ENCODE data around the gene KAT2B. TPM values are rescaled to one million over a fixed set of nuclear protein-coding genes. Genes with fewer than 3 reads are reported as not detected.

Gene KAT2B
- total RNA-seq, 1 experiment from 2014 or later, result 45.8 TPM

- Histone ChIP-seq H3K4me3 (ENCODE audit: low read length) (no peak overlapping the region), H3K9me2 (replicated peaks; ENCODE audit: insufficient read depth, low read length) (no peaks in the 10 kb centered on the region), H3K27me3 (ENCODE audit: low read length) (no peaks in the 10 kb centered on the region), H3K9me3 (ENCODE audit: low read length) (no peaks in the 10 kb centered on the region), H3K4me2 (ENCODE audit: low read depth, low read length, poor library complexity, severe bottlenecking) (no peak overlapping the region), H3K9ac (ENCODE audit: low read length) (no peak overlapping the region), H4K20me1 (ENCODE audit: insufficient read depth, low read depth, low read length) (no peaks in the 10 kb centered on the region), H3K36me3 (ENCODE audit: insufficient read depth, low read length) (no peaks in the 10 kb centered on the region), H3K27ac (ENCODE audit: low read length) (no peak overlapping the region), H3K79me2 (ENCODE audit: low read length) (peaks cover 88% of the 10 kb centered on the region), H3K4me1 (ENCODE audit: low read length) (peaks cover 18% of the 10 kb centered on the region), H2AFZ (ENCODE audit: low read length) (no peak overlapping the region)
- no peak for DNase-seq
Observed at GRCh38 chr3:20064387-20064786, 24.1 kb downstream of the KAT2B start.

- Histone ChIP-seq H3K9me3 (ENCODE audit: low read length) (no peaks in the 10 kb centered on the region), H3K4me3 (ENCODE audit: low read length) (no peak overlapping the region), H3K27ac (ENCODE audit: low read length) (no peak overlapping the region), H3K4me1 (ENCODE audit: low read length) (peaks cover 18% of the 10 kb centered on the region), H3K27me3 (ENCODE audit: low read length) (no peaks in the 10 kb centered on the region), H3K9me2 (replicated peaks; ENCODE audit: insufficient read depth, low read length) (no peaks in the 10 kb centered on the region), H4K20me1 (ENCODE audit: insufficient read depth, low read depth, low read length) (no peaks in the 10 kb centered on the region), H3K79me2 (ENCODE audit: low read length) (peaks cover 87% of the 10 kb centered on the region), H3K36me3 (ENCODE audit: insufficient read depth, low read length) (no peaks in the 10 kb centered on the region), H3K4me2 (ENCODE audit: low read depth, low read length, poor library complexity, severe bottlenecking) (no peak overlapping the region), H2AFZ (ENCODE audit: low read length) (no peak overlapping the region), H3K9ac (ENCODE audit: low read length) (no peak overlapping the region)
- DNase-seq, result no peak
Observed at GRCh38 chr3:20064796-20065564, 24.7 kb downstream of the KAT2B start.

GRCh38 chr3:20066079-20066478, 25.8 kb downstream of the KAT2B start:
- H2AFZ ChIP-seq (ENCODE audit: low read length), result no peak overlapping the region
- H4K20me1 ChIP-seq (ENCODE audit: insufficient read depth, low read depth, low read length), result no peaks in the 10 kb centered on the region
- DNase-seq, result no peak
- no peaks in the 10 kb centered on the region for H3K9me3 ChIP-seq (ENCODE audit: low read length)
- H3K79me2 ChIP-seq (ENCODE audit: low read length), result peaks cover 82% of the 10 kb centered on the region
- H3K4me2 ChIP-seq (ENCODE audit: low read depth, low read length, poor library complexity, severe bottlenecking), result no peak overlapping the region
- no peak overlapping the region for H3K9ac ChIP-seq (ENCODE audit: low read length)
- peaks cover 14% of the 10 kb centered on the region for H3K4me1 ChIP-seq (ENCODE audit: low read length)
- no peaks in the 10 kb centered on the region for H3K36me3 ChIP-seq (ENCODE audit: insufficient read depth, low read length)
- H3K27me3 ChIP-seq (ENCODE audit: low read length), result no peaks in the 10 kb centered on the region
- no peaks in the 10 kb centered on the region for H3K9me2 ChIP-seq (replicated peaks; ENCODE audit: insufficient read depth, low read length)
- H3K4me3 ChIP-seq (ENCODE audit: low read length), result no peak overlapping the region
- no peak overlapping the region for H3K27ac ChIP-seq (ENCODE audit: low read length)

GRCh38 chr3:20066850-20067617, 26.8 kb downstream of the KAT2B start:
- Histone ChIP-seq H3K4me3 (ENCODE audit: low read length) (no peak overlapping the region), H3K9me2 (replicated peaks; ENCODE audit: insufficient read depth, low read length) (no peaks in the 10 kb centered on the region)

GRCh38 chr3:20068512-20069177, 28.4 kb downstream of the KAT2B start:
- Histone ChIP-seq H3K9me3 (ENCODE audit: low read length) (no peaks in the 10 kb centered on the region), H3K36me3 (ENCODE audit: insufficient read depth, low read length) (no peaks in the 10 kb centered on the region; the same call in 1 of the 2 replicates), H3K4me2 (ENCODE audit: low read depth, low read length, poor library complexity, severe bottlenecking) (no peak overlapping the region), H3K4me1 (ENCODE audit: low read length) (peaks cover 10% of the 10 kb centered on the region), H4K20me1 (ENCODE audit: insufficient read depth, low read depth, low read length) (no peaks in the 10 kb centered on the region), H2AFZ (ENCODE audit: low read length) (no peak overlapping the region), H3K9ac (ENCODE audit: low read length) (no peak overlapping the region), H3K9me2 (replicated peaks; ENCODE audit: insufficient read depth, low read length) (no peaks in the 10 kb centered on the region), H3K27me3 (ENCODE audit: low read length) (no peaks in the 10 kb centered on the region), H3K79me2 (ENCODE audit: low read length) (peaks cover 77% of the 10 kb centered on the region), H3K4me3 (ENCODE audit: low read length) (no peak overlapping the region), H3K27ac (ENCODE audit: low read length) (no peak overlapping the region)
- no peak for DNase-seq

More at GRCh38 chr3:20066850-20067617, 26.8 kb downstream of the KAT2B start:
- H2AFZ ChIP-seq (ENCODE audit: low read length), result no peak overlapping the region
- H3K9me3 ChIP-seq (ENCODE audit: low read length), result no peaks in the 10 kb centered on the region
- DNase-seq, result no peak
- no peaks in the 10 kb centered on the region for H3K27me3 ChIP-seq (ENCODE audit: low read length)
- H3K9ac ChIP-seq (ENCODE audit: low read length), result no peak overlapping the region
- no peaks in the 10 kb centered on the region for H3K36me3 ChIP-seq (ENCODE audit: insufficient read depth, low read length)
- H3K27ac ChIP-seq (ENCODE audit: low read length), result no peak overlapping the region
- no peaks in the 10 kb centered on the region for H4K20me1 ChIP-seq (ENCODE audit: insufficient read depth, low read depth, low read length)
- H3K4me2 ChIP-seq (ENCODE audit: low read depth, low read length, poor library complexity, severe bottlenecking), result no peak overlapping the region
- H3K79me2 ChIP-seq (ENCODE audit: low read length), result peaks cover 87% of the 10 kb centered on the region
- peaks cover 10% of the 10 kb centered on the region for H3K4me1 ChIP-seq (ENCODE audit: low read length)

GRCh38 chr3:20069178-20069532, 28.9 kb downstream of the KAT2B start:
- Histone ChIP-seq H2AFZ (ENCODE audit: low read length) (no peak overlapping the region), H3K9me3 (ENCODE audit: low read length) (no peaks in the 10 kb centered on the region), H3K4me2 (ENCODE audit: low read depth, low read length, poor library complexity, severe bottlenecking) (no peak overlapping the region), H3K36me3 (ENCODE audit: insufficient read depth, low read length) (peaks cover 3% of the 10 kb centered on the region; the same call in 1 of the 2 replicates), H3K27ac (ENCODE audit: low read length) (no peak overlapping the region), H3K27me3 (ENCODE audit: low read length) (no peaks in the 10 kb centered on the region), H3K4me3 (ENCODE audit: low read length) (no peak overlapping the region), H3K9ac (ENCODE audit: low read length) (no peak overlapping the region), H4K20me1 (ENCODE audit: insufficient read depth, low read depth, low read length) (no peaks in the 10 kb centered on the region), H3K9me2 (replicated peaks; ENCODE audit: insufficient read depth, low read length) (no peaks in the 10 kb centered on the region), H3K79me2 (ENCODE audit: low read length) (peaks cover 77% of the 10 kb centered on the region), H3K4me1 (ENCODE audit: low read length) (peaks cover 6% of the 10 kb centered on the region)
- no peak for DNase-seq

- Histone ChIP-seq H3K27me3 (ENCODE audit: low read length) (no peaks in the 10 kb centered on the region), H3K27ac (ENCODE audit: low read length) (no peak overlapping the region)
Observed at GRCh38 chr3:20071175-20071574, 30.9 kb downstream of the KAT2B start.

GRCh38 chr3:20072422-20072821, 32.2 kb downstream of the KAT2B start:
- H2AFZ ChIP-seq (ENCODE audit: low read length), result no peak overlapping the region
- no peaks in the 10 kb centered on the region for H3K9me3 ChIP-seq (ENCODE audit: low read length)
- no peak overlapping the region for H3K27ac ChIP-seq (ENCODE audit: low read length)
- H3K9me2 ChIP-seq (replicated peaks; ENCODE audit: insufficient read depth, low read length), result no peaks in the 10 kb centered on the region
- H3K27me3 ChIP-seq (ENCODE audit: low read length), result no peaks in the 10 kb centered on the region
- DNase-seq, result no peak
- H3K36me3 ChIP-seq (ENCODE audit: insufficient read depth, low read length), result peaks cover 3% of the 10 kb centered on the region; the same call in 1 of the 2 replicates
- H3K4me1 ChIP-seq (ENCODE audit: low read length), result no peaks in the 10 kb centered on the region
- no peaks in the 10 kb centered on the region for H4K20me1 ChIP-seq (ENCODE audit: insufficient read depth, low read depth, low read length)
- no peak overlapping the region for H3K4me3 ChIP-seq (ENCODE audit: low read length)
- H3K4me2 ChIP-seq (ENCODE audit: low read depth, low read length, poor library complexity, severe bottlenecking), result no peak overlapping the region
- H3K79me2 ChIP-seq (ENCODE audit: low read length), result peaks cover 59% of the 10 kb centered on the region
- no peak overlapping the region for H3K9ac ChIP-seq (ENCODE audit: low read length)

More at GRCh38 chr3:20071175-20071574, 30.9 kb downstream of the KAT2B start:
- Histone ChIP-seq H3K4me1 (ENCODE audit: low read length) (no peaks in the 10 kb centered on the region), H3K9me2 (replicated peaks; ENCODE audit: insufficient read depth, low read length) (no peaks in the 10 kb centered on the region), H3K9me3 (ENCODE audit: low read length) (no peaks in the 10 kb centered on the region), H3K4me3 (ENCODE audit: low read length) (no peak overlapping the region), H2AFZ (ENCODE audit: low read length) (no peak overlapping the region), H3K4me2 (ENCODE audit: low read depth, low read length, poor library complexity, severe bottlenecking) (no peak overlapping the region), H3K36me3 (ENCODE audit: insufficient read depth, low read length) (peaks cover 3% of the 10 kb centered on the region; the same call in 1 of the 2 replicates), H3K79me2 (ENCODE audit: low read length) (peaks cover 66% of the 10 kb centered on the region), H4K20me1 (ENCODE audit: insufficient read depth, low read depth, low read length) (no peaks in the 10 kb centered on the region), H3K9ac (ENCODE audit: low read length) (no peak overlapping the region)
- DNase-seq, result no peak
